Measurements from ENCODE around the gene ZFP42.
"Not testable (repeated sequence)": the region's sequence is repeated elsewhere in the genome, so short reads cannot be mapped to it uniquely, and the experiment has no call there.

Gene ZFP42

GRCh38 chr4:188021548-188022249 is 26.1 kb downstream of the ZFP42 start:
- no peak for DNase-seq (ENCODE audit: low spot score)

DNA sequence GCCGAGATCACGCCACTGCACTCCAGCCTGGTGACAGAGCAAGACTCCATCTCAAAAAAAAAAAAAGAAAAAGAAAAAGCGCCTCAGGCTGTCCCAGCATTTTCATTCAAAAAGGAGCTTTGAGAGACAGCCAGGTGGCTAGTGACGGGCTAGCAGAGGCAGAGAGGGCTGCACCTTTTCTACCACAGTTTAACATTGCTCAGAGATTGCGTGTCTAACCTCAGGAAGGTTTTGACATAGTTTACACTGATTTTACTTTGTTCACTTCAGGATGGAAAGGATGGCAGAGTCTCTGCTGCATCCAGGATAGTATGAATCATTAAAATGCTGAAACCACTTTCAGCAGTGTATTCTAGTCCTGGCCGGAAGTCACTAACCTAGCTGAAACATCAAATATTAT is 28.1 kb downstream of the ZFP42 start:
- no peak for DNase-seq (ENCODE audit: low spot score)

- no peak for DNase-seq (ENCODE audit: low spot score)
Measured at GRCh38 chr4:188025476-188025875, 29.9 kb downstream of the ZFP42 start.

DNA sequence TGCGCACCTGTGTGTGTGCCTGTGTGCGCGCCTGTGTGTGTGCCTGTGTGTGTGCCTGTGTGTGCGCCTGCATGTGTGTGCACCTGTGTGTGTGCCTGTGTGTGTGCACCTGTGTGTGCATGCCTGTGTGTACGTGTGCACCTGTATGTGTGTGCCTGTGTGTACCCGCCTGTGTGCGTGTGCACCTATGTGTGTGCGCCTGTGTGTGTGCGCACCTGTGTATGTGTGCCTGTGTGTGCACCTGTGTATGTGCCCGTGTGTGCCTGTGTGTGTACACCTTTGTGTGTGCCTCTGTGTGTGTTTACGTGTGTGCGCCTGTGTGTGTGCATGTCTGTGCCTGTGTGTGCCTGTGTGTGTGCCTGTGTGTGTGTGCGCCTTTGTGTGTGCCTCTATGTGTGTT is 33.5 kb downstream of the ZFP42 start:
- DNase-seq (ENCODE audit: low spot score), result no peak

- DNase-seq (ENCODE audit: low spot score), result no peak
Measured at GRCh38 chr4:188030401-188030800, 34.8 kb downstream of the ZFP42 start.

- DNase-seq (ENCODE audit: low spot score), result no peak
Measured at GRCh38 chr4:188031751-188032150, 36.2 kb downstream of the ZFP42 start.

DNA sequence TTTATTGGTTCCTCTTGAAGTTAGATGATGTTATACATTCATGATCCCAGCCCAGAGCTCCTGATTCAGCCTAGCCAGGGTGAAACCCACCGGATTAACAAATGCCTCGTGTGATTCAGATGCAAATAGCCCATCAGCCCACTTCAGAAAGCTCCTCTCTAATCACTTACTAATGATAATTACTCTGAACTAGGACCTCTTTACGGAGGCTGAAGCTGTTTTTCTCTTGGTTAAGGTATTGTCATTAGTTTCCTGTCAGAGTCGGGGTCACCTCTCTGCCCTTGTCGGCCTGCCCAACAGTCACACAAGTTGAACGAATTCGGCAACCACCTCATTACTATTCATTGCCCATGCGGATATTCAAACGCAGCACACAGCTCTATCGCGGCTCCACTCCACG is 36.6 kb downstream of the ZFP42 start:
- no peak for DNase-seq (ENCODE audit: low spot score)

DNA sequence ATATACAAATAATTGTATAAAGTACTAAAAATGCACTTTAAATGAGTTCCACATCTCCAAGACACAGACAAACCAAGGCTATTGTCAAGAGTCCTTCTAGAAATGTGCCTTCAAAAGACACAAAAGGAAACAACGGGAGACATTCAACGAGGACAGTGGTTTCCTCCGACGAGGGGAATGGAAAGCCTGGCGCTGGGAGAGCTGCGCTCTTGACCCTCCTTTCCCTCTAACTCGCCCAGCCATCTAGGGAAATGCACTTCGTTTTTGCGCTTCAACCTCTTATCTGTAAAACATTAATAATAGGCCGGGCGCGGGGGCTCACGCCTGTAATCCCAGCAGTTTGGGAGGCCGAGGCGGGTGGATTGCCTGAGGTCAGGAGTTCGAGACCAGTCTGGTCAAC is 37.0 kb downstream of the ZFP42 start:
- DNase-seq (ENCODE audit: low spot score), result no peak

GRCh38 chr4:188037003-188037713 is 41.6 kb downstream of the ZFP42 start:
- DNase-seq (ENCODE audit: low spot score), result no peak

DNA sequence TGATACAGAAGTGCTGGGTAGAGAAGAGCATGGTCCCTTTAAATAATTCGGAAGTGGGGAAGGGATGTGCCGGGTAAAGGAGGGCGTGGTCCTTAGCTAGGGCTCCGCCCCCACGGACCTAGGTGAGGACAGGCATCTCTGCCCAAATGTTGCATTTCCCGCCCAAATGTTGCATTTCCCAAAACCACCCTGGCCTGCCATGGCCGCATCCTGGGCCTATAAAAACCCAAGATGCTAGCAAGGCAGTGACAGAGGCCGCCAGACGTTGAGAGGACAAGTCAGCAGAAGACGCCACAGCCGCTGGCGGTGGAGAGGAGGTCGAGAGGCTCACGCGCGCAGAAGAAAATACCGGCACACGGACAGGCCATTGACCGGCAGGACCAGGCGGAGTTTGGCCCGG is 46.1 kb downstream of the ZFP42 start:
- no peak for DNase-seq (ENCODE audit: low spot score)

DNA sequence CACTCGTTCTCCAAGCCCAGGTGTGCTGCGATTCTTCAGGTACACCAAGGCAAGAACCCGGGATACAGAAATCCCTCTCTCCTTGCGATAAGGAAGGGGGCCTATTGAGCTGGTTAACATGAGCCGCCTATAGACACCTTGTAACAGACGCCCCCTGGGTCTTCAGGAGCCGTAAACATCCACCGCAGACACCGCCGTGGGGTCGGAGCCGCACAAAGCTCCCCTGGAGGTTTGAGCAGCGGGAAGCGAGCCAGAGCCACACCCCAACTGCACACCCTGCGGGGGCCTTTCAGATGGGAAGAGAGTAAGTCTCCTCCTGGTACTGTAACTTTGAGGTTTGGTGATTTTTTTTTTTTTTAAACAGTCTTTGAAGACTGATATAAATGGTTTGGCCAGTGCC is 46.6 kb downstream of the ZFP42 start:
- no peak for DNase-seq (ENCODE audit: low spot score)

DNA sequence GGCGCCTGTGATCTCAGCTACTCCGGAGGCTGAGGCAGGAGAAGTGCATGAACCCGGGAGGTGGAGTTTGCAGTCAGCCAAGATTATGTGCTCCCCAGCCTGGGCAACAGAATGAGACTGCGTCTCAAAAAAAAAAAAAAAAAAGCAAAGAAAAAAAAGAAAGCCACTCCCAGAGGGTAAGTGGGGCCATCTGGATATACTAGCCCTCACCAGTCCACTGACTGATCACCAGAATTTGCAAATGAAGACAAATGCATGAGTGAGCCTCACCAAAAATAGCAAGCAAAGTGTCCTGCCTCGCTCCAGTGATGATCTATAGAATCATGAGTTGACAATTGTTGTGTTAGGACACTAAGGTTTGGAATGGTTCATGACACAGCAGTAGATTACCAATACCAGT is 47.6 kb downstream of the ZFP42 start:
- DNase-seq (ENCODE audit: low spot score), result no peak

- not testable (repeated sequence) for DNase-seq (ENCODE audit: low spot score)
Measured at GRCh38 chr4:188045461-188045860, 49.9 kb downstream of the ZFP42 start.

- DNase-seq (ENCODE audit: low spot score), result no peak
Measured at GRCh38 chr4:188046657-188047056, 51.1 kb downstream of the ZFP42 start.

GRCh38 chr4:188053302-188053701 is 57.7 kb downstream of the ZFP42 start:
- no peak for DNase-seq (ENCODE audit: low spot score)

All from NAMALWA (cell line).